K562 (cell line): Measurements from ENCODE around the gene PLAAT4. TPM values are rescaled to one million over a fixed set of nuclear protein-coding genes. Genes with fewer than 3 reads are reported as not detected.

Experiments
- ATAC-seq: fragments of 200-7000 bp; cut with Tn5 transposase; 3 replicates; pipeline ENCODE4 v1.9.1; 2020; ENCODE audit warnings: moderate library complexity
- BruUV-seq: library from RNA; stranded (reverse); fragments of 400-500 nt; replicated peaks from 2 replicates; lab custom pipeline; 2021; lab: Mats Ljungman, UMichigan
- CTCF ChIA-PET: fragments of 300-600 bp; formaldehyde crosslinking; extraction: SDS; loops from one replicate; lab custom pipeline; 2021; ENCODE audit warnings: low intra/inter-chr PET ratio; lab: Yijun Ruan, JAX
- POLR2A ChIA-PET: fragments of 300-600, 350-650 bp; sonication (Branson Sonifier 250); formaldehyde crosslinking; extraction: SDS; loops from one replicate; lab custom pipeline; 2021; ENCODE audit warnings: antibody characterized with exemption, inconsistent platforms; lab: Yijun Ruan, JAX
- DNase-seq, 4 experiments: peaks; one replicate each; pipeline versions ENCODE4 v3.0.0 to v3.0.0-alpha.2; 2011 to 2018; ENCODE audit warnings: low spot score in 3 of 4, mixed read lengths in 3 of 4; ENCODE audit errors: extremely low read depth in 1 of 4
- FAIRE-seq: peaks from 2 replicates; lab custom pipeline; 2011; peaks lifted over from hg19 to GRCh38; lab: Jason Lieb, UNC
- H2AFZ ChIP-seq: 2 replicates; pipeline ENCODE4 v1.6.0; 2011; ENCODE audit warnings: low read depth, low read length, control low read depth, inconsistent platforms
- H3K27ac ChIP-seq: fragments of 200-600 bp; 3 replicates; pipeline ENCODE4 v1.8.0; 2011; ENCODE audit warnings: low read depth, mild to moderate bottlenecking, control low read depth, inconsistent platforms, low read length, moderate library complexity, mixed read lengths; ENCODE audit errors: extremely low read depth
- H3K27me3 ChIP-seq, 2 experiments: fragments of 300-600 bp in 1 of 2; 2 replicates in 1 of 2; 3 replicates in 1 of 2; pipeline versions ENCODE4 v1.6.0 to v1.8.0; 2011; ENCODE audit warnings: inconsistent platforms in 2 of 2, low read length in 2 of 2, mild to moderate bottlenecking in 1 of 2, mixed read lengths in 1 of 2, moderate library complexity in 1 of 2; ENCODE audit not compliant: control insufficient read depth in 2 of 2, insufficient read depth in 2 of 2
- H3K36me3 ChIP-seq: fragments of 300-600 bp; 3 replicates; pipeline ENCODE4 v1.8.0; 2011; ENCODE audit warnings: mild to moderate bottlenecking, low read length, inconsistent platforms; ENCODE audit not compliant: control insufficient read depth, insufficient read depth
- H3K4me1 ChIP-seq, 2 experiments: fragments of 200-600 bp in 1 of 2; replicated peaks in 1 of 2; 2 replicates in 1 of 2; 3 replicates in 1 of 2; pipeline versions ENCODE4 v1.5.1 to v1.8.0; 2011; ENCODE audit warnings: inconsistent platforms in 2 of 2, low read length in 2 of 2, mild to moderate bottlenecking in 1 of 2, mixed read lengths in 1 of 2, moderate library complexity in 1 of 2; ENCODE audit not compliant: control insufficient read depth in 2 of 2, insufficient read depth in 2 of 2
- H3K4me2 ChIP-seq: 2 replicates; pipeline ENCODE4 v1.6.1; 2011; ENCODE audit warnings: low read length, control low read depth, inconsistent platforms, mixed read lengths; ENCODE audit not compliant: insufficient read depth
- H3K4me3 ChIP-seq: fragments of 200-600 bp; sonication (generic), shearing (Covaris generic); 2 replicates; pipeline ENCODE4 v1.5.1; 2016; ENCODE audit warnings: control low read depth, inconsistent platforms
- H3K79me2 ChIP-seq: fragments of 200-600 bp; 3 replicates; pipeline ENCODE4 v1.8.0; 2011; ENCODE audit warnings: low read length, inconsistent platforms; ENCODE audit not compliant: control insufficient read depth, insufficient read depth
- H3K9ac ChIP-seq, 2 experiments: 2 replicates each; pipeline versions ENCODE4 v1.6.0 to v1.6.1; 2011; ENCODE audit warnings: low read depth in 2 of 2, low read length in 2 of 2, control low read depth in 1 of 2, inconsistent platforms in 1 of 2, mild to moderate bottlenecking in 1 of 2, mixed read lengths in 1 of 2; ENCODE audit not compliant: insufficient read depth in 1 of 2
- H3K9me1 ChIP-seq: one replicate; pipeline ENCODE4 v1.6.0; 2011; ENCODE audit warnings: inconsistent platforms, mild to moderate bottlenecking, low read length, moderate library complexity; ENCODE audit not compliant: control insufficient read depth, insufficient read depth
- H3K9me3 ChIP-seq: replicated peaks from 2 replicates; pipeline ENCODE4 v1.5.1; 2011; ENCODE audit warnings: low read depth, low read length, inconsistent platforms; ENCODE audit not compliant: control insufficient read depth, insufficient read depth
- H4K20me1 ChIP-seq: replicated peaks from 2 replicates; pipeline ENCODE4 v1.6.1; 2011; ENCODE audit warnings: low read length, inconsistent platforms, mixed read lengths; ENCODE audit not compliant: control insufficient read depth, insufficient read depth
- KDM1A ChIP-seq, 2 experiments: fragments of 450-650 bp; IDR thresholded peaks; 2 replicates each; pipeline ENCODE4 v1.6.1; 2016; ENCODE audit warnings: mild to moderate bottlenecking in 2 of 2
- PURB ChIP-seq: sonication (generic); formaldehyde crosslinking; IDR thresholded peaks from 2 replicates; pipeline ENCODE4 v1.9.0; 2021; ENCODE audit warnings: low read depth, mild to moderate bottlenecking, missing genetic modification reagents
- REST ChIP-seq, 2 experiments: fragments of 450-650 bp; formaldehyde crosslinking in 1 of 2; IDR thresholded peaks; 2 replicates each; pipeline versions ENCODE4 v1.4.0 to v1.6.1; 2014 to 2020; ENCODE audit warnings: mild to moderate bottlenecking in 2 of 2, borderline replicate concordance in 1 of 2, low read depth in 1 of 2
- TBL1XR1 ChIP-seq, 2 experiments: IDR thresholded peaks; 2 replicates each; pipeline ENCODE4 v1.6.1; 2012; ENCODE audit warnings: improper control_type of control experiment in 2 of 2, low read length in 2 of 2, mild to moderate bottlenecking in 1 of 2
- ZNF316 ChIP-seq: fragments of 450-650 bp; IDR thresholded peaks from 2 replicates; pipeline ENCODE4 v1.6.1; 2016
- whole genome bisulfite sequencing: fragments of 100-300 bp; shearing (Covaris generic); methylation state at CpG from one replicate; pipeline ENCODE4 v1.1.6; 2016; ENCODE audit warnings: low coverage, mixed read lengths; ENCODE audit not compliant: insufficient coverage; ENCODE audit errors: missing lambda C conversion rate; 5-methylcytosine and 5-hydroxymethylcytosine counted together
- in situ Hi-C: fragments of 300-500 bp; cut with MboI; formaldehyde crosslinking; loops from 4 replicates; pipeline ENCODE4 v1.15.0; 2018; ENCODE audit warnings: inconsistent platforms, mixed read lengths
- intact Hi-C: fragments of 100-400 bp; cut with micrococcal nuclease; formaldehyde crosslinking; loops from 2 replicates; pipeline ENCODE4 v1.14.2; 2022
- polyA plus RNA-seq, 8 experiments: library from polyadenylated mRNA; depleted of rRNA in 4 of 8; stranded (reverse) in 5 of 8; unstranded in 3 of 8; fragments of >200 nt; fragmentation: Nextera tagmentation in 2 of 8; fragmentation: Illumina TruSeq in 1 of 8; extraction: Ambion mirVana in 2 of 8; extraction: Trizol in 1 of 8; gene quantifications; 2 replicates each; pipeline versions ENCODE4 v1.2.1 to v1.2.3, GENCODE V29; 2011 to 2014; ENCODE audit warnings: inconsistent platforms in 1 of 8, missing spikeins in 1 of 8
- total RNA-seq, 7 experiments: library from RNA; depleted of rRNA in 6 of 7; stranded (reverse); fragments of >200 nt in 6 of 7; fragmentation: Illumina TruSeq in 2 of 7; extraction: Trizol in 2 of 7; gene quantifications; 2 replicates each; pipeline versions ENCODE4 v1.2.1 to v1.2.3, GENCODE V29; 2011 to 2021; ENCODE audit warnings: low replicate concordance in 1 of 7

PLAAT4 gene
- total and polyA plus RNA-seq, 9 of the 15 experiments (the other 6 are each of a cell fraction or from before 2014, with no cell fraction given): 0.54 to 3.0 (median 1.3) TPM; not detected in 1

GRCh38 chr11:63590024-63590788, 53.6 kb downstream of the PLAAT4 start:
- in situ Hi-C loops (no loop called here), intact Hi-C loops (loop anchor here (5.0 kb wide), 2 partner anchors 47 to 113 kb away; no protein-coding TSS in a partner anchor)
- POLR2A ChIA-PET: interaction anchor here (0.6 kb wide), 1 partner anchor 151 kb away, joined by 3 read pairs; no protein-coding TSS in a partner anchor
- H3K9ac ChIP-seq: peak overlapping the region in 1 of 2 experiments; percentile 22; a peak in 1 of 4 replicates
- BruUV-seq: no TSS peak
- H3K27me3 ChIP-seq: peaks cover 11 to 37% of the 10 kb centered on the region in 2 experiments; a peak in 3 of 5 replicates
- TF ChIP-seq PURB (CRISPR knock-in tag) (no peak), KDM1A (IDR thresholded peaks at IDR 0.05) (peak; percentile 53 to 57; a peak in 3 of 4 replicates)
- CTCF ChIA-PET: no interaction called here
- H3K27ac ChIP-seq: no peak overlapping the region
- H3K4me2 ChIP-seq: no peak overlapping the region
- DNase-seq (no peak), ATAC-seq (no peak), FAIRE-seq (no peak)
- H2AFZ ChIP-seq: no peak overlapping the region
- WGBS: 3% methylated on average over 17 of the region's 18 CpGs
- no peaks in the 10 kb centered on the region for H3K79me2 ChIP-seq
- H4K20me1 ChIP-seq: no peaks in the 10 kb centered on the region
- no peaks in the 10 kb centered on the region for H3K9me1 ChIP-seq
- H3K36me3 ChIP-seq: no peaks in the 10 kb centered on the region
- no peaks in the 10 kb centered on the region for H3K9me3 ChIP-seq
- H3K4me1 ChIP-seq: peaks cover 0 to 4% of the 10 kb centered on the region in 2 experiments; a peak in 1 of 5 replicates
- H3K4me3 ChIP-seq: no peak overlapping the region

GRCh38 chr11:63592975-63593395, 56.4 kb downstream of the PLAAT4 start:
- ATAC-seq: peak; percentile 85
- Histone ChIP-seq H3K27ac (no peak overlapping the region), H2AFZ (no peak overlapping the region), H3K9me1 (no peaks in the 10 kb centered on the region), H3K27me3 (peaks cover 11 to 33% of the 10 kb centered on the region in 2 experiments; a peak in 3 of 5 replicates), H3K36me3 (no peaks in the 10 kb centered on the region), H3K4me1 (peaks cover 0 to 4% of the 10 kb centered on the region in 2 experiments; a peak in 1 of 5 replicates), H3K4me3 (no peak overlapping the region), H3K9me3 (no peaks in the 10 kb centered on the region), H3K79me2 (no peaks in the 10 kb centered on the region), H4K20me1 (no peaks in the 10 kb centered on the region), H3K9ac (no peak overlapping the region), H3K4me2 (no peak overlapping the region)
- ChIA-PET CTCF (interaction anchor here (1.0 kb wide), 1 partner anchor 115 kb away, joined by 3 read pairs; no protein-coding TSS in a partner anchor), POLR2A (interaction anchor here (1.0 kb wide), 1 partner anchor 19 kb away, joined by 4 read pairs; no protein-coding TSS in a partner anchor)
- DNase-seq: peak in 3 of 4 experiments; percentile 34 to 38 (median 37)
- 7% methylated on average over 4 of the region's 4 CpGs for WGBS
- FAIRE-seq: peak; percentile 72
- BruUV-seq: no TSS peak
- in situ Hi-C loops: no loop called here
- intact Hi-C loops: loop anchor here (5.0 kb wide), 2 partner anchors 44 to 116 kb away; no protein-coding TSS in a partner anchor
- 0 out of 2 replicates have a peak, but pooled peaks have one; percentile 22 for TF ChIP-seq ZNF316
- TF ChIP-seq REST (IDR thresholded peaks at IDR 0.05; ENCODE audit: borderline replicate concordance): peak; percentile 97
- peak; percentile 90 for TF ChIP-seq REST (CRISPR knock-in tag; IDR thresholded peaks at IDR 0.05; ENCODE audit: low read depth)
- TF ChIP-seq TBL1XR1 (IDR thresholded peaks at IDR 0.05; ENCODE audit: low read length in 2 of 2): no peak
